ENCODE measurements around the gene ZIC4.

DNA sequence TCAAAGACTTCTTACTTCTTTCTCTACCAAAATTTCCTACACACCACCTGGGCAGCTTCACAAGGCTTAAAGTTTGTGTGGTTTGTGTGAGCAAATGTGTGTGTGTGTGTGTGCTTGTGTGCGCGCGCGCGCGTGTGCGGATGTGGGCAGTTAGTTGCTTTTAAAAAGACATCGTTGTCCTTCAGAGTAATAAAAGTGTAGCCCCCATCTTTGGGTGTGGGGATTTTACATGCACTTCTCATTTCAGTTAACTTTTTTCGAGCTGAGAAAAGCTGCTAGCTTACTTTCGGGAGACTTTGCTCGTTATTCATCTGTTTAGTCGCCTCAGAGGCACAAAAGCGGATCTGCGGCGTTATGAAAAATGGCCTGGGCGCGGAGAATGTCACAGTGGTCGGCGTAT, 36.0 kb downstream of the ZIC4 start:
- TF ChIP-seq, protein P1, sequence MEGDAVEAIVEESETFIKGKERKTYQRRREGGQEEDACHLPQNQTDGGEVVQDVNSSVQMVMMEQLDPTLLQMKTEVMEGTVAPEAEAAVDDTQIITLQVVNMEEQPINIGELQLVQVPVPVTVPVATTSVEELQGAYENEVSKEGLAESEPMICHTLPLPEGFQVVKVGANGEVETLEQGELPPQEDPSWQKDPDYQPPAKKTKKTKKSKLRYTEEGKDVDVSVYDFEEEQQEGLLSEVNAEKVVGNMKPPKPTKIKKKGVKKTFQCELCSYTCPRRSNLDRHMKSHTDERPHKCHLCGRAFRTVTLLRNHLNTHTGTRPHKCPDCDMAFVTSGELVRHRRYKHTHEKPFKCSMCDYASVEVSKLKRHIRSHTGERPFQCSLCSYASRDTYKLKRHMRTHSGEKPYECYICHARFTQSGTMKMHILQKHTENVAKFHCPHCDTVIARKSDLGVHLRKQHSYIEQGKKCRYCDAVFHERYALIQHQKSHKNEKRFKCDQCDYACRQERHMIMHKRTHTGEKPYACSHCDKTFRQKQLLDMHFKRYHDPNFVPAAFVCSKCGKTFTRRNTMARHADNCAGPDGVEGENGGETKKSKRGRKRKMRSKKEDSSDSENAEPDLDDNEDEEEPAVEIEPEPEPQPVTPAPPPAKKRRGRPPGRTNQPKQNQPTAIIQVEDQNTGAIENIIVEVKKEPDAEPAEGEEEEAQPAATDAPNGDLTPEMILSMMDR (conservative IDR thresholded peaks at IDR 0.05; ENCODE audit: low read depth in 2 of 2): no peak
- TF ChIP-seq POLR2AphosphoS5 (IDR thresholded peaks at IDR 0.05; ENCODE audit: low read depth) (no peak), CREB1 (CRISPR knock-in tag; IDR thresholded peaks at IDR 0.05; ENCODE audit: low read depth) (no peak), EZH2 (IDR thresholded peaks at IDR 0.05; ENCODE audit: low read depth, unreplicated experiment) (peak; percentile 7)
- TF ChIP-seq, protein P2, sequence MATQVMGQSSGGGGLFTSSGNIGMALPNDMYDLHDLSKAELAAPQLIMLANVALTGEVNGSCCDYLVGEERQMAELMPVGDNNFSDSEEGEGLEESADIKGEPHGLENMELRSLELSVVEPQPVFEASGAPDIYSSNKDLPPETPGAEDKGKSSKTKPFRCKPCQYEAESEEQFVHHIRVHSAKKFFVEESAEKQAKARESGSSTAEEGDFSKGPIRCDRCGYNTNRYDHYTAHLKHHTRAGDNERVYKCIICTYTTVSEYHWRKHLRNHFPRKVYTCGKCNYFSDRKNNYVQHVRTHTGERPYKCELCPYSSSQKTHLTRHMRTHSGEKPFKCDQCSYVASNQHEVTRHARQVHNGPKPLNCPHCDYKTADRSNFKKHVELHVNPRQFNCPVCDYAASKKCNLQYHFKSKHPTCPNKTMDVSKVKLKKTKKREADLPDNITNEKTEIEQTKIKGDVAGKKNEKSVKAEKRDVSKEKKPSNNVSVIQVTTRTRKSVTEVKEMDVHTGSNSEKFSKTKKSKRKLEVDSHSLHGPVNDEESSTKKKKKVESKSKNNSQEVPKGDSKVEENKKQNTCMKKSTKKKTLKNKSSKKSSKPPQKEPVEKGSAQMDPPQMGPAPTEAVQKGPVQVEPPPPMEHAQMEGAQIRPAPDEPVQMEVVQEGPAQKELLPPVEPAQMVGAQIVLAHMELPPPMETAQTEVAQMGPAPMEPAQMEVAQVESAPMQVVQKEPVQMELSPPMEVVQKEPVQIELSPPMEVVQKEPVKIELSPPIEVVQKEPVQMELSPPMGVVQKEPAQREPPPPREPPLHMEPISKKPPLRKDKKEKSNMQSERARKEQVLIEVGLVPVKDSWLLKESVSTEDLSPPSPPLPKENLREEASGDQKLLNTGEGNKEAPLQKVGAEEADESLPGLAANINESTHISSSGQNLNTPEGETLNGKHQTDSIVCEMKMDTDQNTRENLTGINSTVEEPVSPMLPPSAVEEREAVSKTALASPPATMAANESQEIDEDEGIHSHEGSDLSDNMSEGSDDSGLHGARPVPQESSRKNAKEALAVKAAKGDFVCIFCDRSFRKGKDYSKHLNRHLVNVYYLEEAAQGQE (IDR thresholded peaks at IDR 0.05; ENCODE audit: unreplicated experiment): no peak

Measured in GM23338 (cell line).